Calu3 (cell line): Measurements from ENCODE around the gene DAGLB. TPM values are rescaled to one million over a fixed set of nuclear protein-coding genes. Genes with fewer than 3 reads are reported as not detected.

ENCODE experiments used
- BruUV-seq: library from RNA; stranded (reverse); fragments of 400-500 nt; replicated peaks from 2 replicates; lab custom pipeline; 2021; lab: Mats Ljungman, UMichigan
- CTCF ChIA-PET: fragments of 300-600 bp; sonication (Branson Sonifier 250); formaldehyde crosslinking; loops from one replicate; lab custom pipeline; 2022; ENCODE audit warnings: antibody characterized with exemption; lab: Charles Lee
- DNase-seq: peaks from one replicate; pipeline ENCODE4 v3.0.0; 2022
- H3K27ac Mint-ChIP-seq: one replicate; pipeline ENCODE4 v1.8.0; 2022; ENCODE audit warnings: mixed read lengths; ENCODE audit not compliant: unreplicated experiment
- H3K27me3 Mint-ChIP-seq: one replicate; pipeline ENCODE4 v1.8.0; 2022; ENCODE audit warnings: mixed read lengths; ENCODE audit not compliant: unreplicated experiment
- H3K36me3 Mint-ChIP-seq: one replicate; pipeline ENCODE4 v1.8.0; 2022; ENCODE audit warnings: mild to moderate bottlenecking, moderate library complexity, mixed read lengths; ENCODE audit not compliant: insufficient read depth, unreplicated experiment
- H3K4me1 Mint-ChIP-seq: one replicate; pipeline ENCODE4 v1.8.0; 2022; ENCODE audit warnings: mild to moderate bottlenecking, low read depth, mixed read lengths; ENCODE audit not compliant: unreplicated experiment
- H3K4me3 Mint-ChIP-seq: one replicate; pipeline ENCODE4 v1.8.0; 2022; ENCODE audit warnings: mild to moderate bottlenecking, low read depth, moderate library complexity, mixed read lengths; ENCODE audit not compliant: unreplicated experiment
- H3K9me3 Mint-ChIP-seq: one replicate; pipeline ENCODE4 v1.8.0; 2022; ENCODE audit warnings: low read depth, mixed read lengths; ENCODE audit not compliant: unreplicated experiment
- intact Hi-C: fragments of 100-400 bp; cut with micrococcal nuclease; formaldehyde crosslinking; loops from one replicate; pipeline ENCODE4 v1.10.0; 2022; ENCODE audit not compliant: unreplicated experiment
- total RNA-seq: library from RNA; stranded (reverse); gene quantifications from 2 replicates; pipeline ENCODE4 v1.2.3, GENCODE V29; 2022
- TF ChIP-seq, protein P1 (sequence below): fragments of 200-600 bp; IDR thresholded peaks from one replicate; pipeline ENCODE4 v1.8.0; 2022; ENCODE audit warnings: antibody characterized with exemption; ENCODE audit not compliant: unreplicated experiment

The DAGLB gene
- total RNA-seq, 1 experiment from 2014 or later: 36.8 TPM

DNA sequence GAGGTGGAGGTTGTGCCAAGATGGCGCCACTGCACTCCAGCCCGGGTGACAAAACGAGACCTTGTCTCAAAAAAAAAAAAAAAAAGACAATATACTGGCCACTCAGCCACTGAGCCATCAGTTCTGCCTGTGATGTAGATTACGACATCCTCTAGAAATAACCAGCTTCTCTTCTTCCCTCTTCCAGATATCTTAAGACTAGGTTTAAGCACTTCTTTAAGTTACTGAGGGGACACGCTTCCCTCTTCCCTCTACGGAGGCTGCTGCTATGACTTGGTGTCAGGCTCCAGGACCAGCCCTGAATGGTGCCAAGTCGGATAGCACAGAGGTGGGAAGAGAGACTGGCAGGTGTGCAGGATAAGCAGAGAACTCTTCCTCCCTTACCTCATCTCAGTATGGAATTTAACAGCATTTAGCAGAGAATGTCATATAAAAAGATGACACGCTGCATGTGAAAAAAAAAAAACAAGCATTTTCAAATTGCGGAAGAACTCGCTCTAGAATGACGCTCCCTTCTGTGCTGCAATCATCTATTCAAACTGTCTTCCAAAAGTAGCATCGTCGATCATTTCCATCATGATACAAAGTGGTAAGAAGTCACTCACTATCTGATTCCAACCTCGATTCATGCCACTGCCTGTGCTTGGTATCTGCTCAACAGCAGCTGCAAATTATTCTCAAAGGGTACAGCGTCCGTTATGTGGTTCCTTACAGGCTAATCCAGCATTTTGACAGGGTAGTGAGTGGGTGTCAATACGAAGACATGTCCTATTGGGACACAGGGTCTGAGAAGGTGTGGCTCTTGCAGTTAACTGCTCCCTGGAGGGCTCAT is 13.8 kb downstream of the DAGLB start:
- TF ChIP-seq, protein P1, sequence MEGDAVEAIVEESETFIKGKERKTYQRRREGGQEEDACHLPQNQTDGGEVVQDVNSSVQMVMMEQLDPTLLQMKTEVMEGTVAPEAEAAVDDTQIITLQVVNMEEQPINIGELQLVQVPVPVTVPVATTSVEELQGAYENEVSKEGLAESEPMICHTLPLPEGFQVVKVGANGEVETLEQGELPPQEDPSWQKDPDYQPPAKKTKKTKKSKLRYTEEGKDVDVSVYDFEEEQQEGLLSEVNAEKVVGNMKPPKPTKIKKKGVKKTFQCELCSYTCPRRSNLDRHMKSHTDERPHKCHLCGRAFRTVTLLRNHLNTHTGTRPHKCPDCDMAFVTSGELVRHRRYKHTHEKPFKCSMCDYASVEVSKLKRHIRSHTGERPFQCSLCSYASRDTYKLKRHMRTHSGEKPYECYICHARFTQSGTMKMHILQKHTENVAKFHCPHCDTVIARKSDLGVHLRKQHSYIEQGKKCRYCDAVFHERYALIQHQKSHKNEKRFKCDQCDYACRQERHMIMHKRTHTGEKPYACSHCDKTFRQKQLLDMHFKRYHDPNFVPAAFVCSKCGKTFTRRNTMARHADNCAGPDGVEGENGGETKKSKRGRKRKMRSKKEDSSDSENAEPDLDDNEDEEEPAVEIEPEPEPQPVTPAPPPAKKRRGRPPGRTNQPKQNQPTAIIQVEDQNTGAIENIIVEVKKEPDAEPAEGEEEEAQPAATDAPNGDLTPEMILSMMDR: no peak
- no peaks in the 10 kb centered on the region for H3K9me3 Mint-ChIP-seq
- intact Hi-C loops: loop anchor here (10.0 kb wide), 1 partner anchor 579 kb away; no protein-coding TSS in a partner anchor
- CTCF ChIA-PET: no interaction called here
- peaks cover 27% of the 10 kb centered on the region for H3K4me1 Mint-ChIP-seq
- DNase-seq: no peak
- H3K36me3 Mint-ChIP-seq: peaks cover 64% of the 10 kb centered on the region
- no peaks in the 10 kb centered on the region for H3K27me3 Mint-ChIP-seq
- BruUV-seq: no TSS peak
- no peak overlapping the region for H3K4me3 Mint-ChIP-seq
- peak overlapping the region; percentile 25 for H3K27ac Mint-ChIP-seq

DNA sequence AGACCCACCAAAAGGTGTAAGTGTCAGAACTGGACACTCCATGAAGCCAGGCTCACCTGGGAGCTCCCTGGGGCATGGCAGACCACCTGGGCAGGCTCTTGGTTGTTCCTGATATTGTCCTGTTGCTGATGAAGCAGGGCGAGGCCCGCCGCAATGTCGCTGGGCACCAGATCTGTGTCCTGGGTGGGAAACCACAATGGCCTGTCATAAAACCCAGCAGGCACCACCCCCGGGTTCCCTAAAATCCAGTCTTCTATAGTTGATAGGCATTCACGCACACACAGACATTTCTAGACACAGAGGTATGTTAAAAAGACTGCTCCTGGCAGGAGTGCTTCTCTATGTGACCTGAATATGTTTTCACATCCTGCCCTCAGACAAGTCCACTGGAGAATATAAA is 15.0 kb downstream of the DAGLB start:
- CTCF ChIA-PET: no interaction called here
- DNase-seq: no peak
- H3K27me3 Mint-ChIP-seq: no peaks in the 10 kb centered on the region
- peaks cover 67% of the 10 kb centered on the region for H3K36me3 Mint-ChIP-seq
- no peak overlapping the region for H3K4me3 Mint-ChIP-seq
- H3K4me1 Mint-ChIP-seq: peaks cover 27% of the 10 kb centered on the region
- no peak overlapping the region for H3K27ac Mint-ChIP-seq
- H3K9me3 Mint-ChIP-seq: no peaks in the 10 kb centered on the region
- no TSS peak for BruUV-seq
- TF ChIP-seq, protein P1: no peak
- intact Hi-C loops: loop anchor here (10.0 kb wide), 1 partner anchor 578 kb away; no protein-coding TSS in a partner anchor

DNA sequence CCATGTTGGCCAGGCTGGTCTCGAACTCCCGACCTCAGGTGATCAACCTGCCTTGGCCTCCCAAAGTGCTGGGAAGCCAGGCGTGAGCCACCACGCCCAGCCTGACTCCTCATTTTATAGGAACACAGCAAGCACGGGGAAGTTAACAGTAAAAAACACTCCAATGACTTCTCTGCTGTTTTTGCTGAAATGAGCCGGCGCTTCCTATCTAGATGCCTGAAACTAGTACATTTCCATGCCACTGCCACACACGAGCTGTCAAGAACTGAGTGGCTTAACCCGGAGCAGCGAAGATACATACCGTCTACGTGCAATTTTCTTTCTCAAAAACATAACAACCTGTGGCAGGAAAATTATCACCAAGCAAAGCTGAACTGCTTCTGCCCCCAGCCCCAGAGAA is 16.8 kb downstream of the DAGLB start:
- CTCF ChIA-PET: no interaction called here
- BruUV-seq: no TSS peak
- no peaks in the 10 kb centered on the region for H3K27me3 Mint-ChIP-seq
- DNase-seq: no peak
- intact Hi-C loops: loop anchor here (10.0 kb wide), 1 partner anchor 576 kb away; no protein-coding TSS in a partner anchor
- no peaks in the 10 kb centered on the region for H3K9me3 Mint-ChIP-seq
- H3K36me3 Mint-ChIP-seq: peaks cover 79% of the 10 kb centered on the region
- H3K4me3 Mint-ChIP-seq: no peak overlapping the region
- TF ChIP-seq, protein P1: no peak
- H3K27ac Mint-ChIP-seq: no peak overlapping the region
- H3K4me1 Mint-ChIP-seq: peaks cover 17% of the 10 kb centered on the region

DNA sequence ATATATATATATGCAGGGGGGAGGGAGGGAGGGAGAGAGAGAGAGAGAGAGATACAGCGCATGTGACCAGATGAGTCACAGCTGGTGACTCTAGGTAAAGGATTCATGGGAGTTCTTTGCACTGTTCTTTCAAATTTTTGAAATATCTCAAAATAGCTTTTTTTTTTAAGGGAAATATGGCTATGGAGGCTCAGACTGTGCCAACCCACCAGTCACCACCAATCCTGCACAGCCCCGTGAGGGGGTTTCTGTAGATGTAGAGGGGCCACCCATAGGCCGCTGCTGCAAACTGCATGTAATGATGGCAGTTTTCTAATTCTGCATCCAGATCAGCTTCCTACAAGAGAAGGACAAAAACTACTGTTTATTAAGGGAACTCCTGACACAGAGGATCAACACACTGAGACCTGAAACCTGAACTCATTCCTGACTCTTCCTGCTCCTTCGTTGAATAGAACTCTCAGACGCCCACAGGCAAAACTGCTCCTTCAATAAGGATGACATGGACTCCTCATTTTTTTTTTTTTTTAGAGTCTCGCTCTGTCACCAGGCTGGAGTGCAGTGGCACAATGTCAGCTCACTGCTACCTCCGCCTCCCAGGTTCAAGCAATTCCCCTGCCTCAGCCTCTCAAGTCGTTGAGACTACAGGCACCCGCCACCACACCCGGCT is 17.3 kb downstream of the DAGLB start:
- H3K27ac Mint-ChIP-seq: no peak overlapping the region
- no peaks in the 10 kb centered on the region for H3K9me3 Mint-ChIP-seq
- BruUV-seq: no TSS peak
- peaks cover 80% of the 10 kb centered on the region for H3K36me3 Mint-ChIP-seq
- no peak for DNase-seq
- TF ChIP-seq, protein P1: peak; percentile 20
- H3K27me3 Mint-ChIP-seq: no peaks in the 10 kb centered on the region
- CTCF ChIA-PET: interaction anchor here (0.7 kb wide), 1 partner anchor 845 kb away, joined by 3 read pairs; no protein-coding TSS in a partner anchor
- intact Hi-C loops: loop anchor here (10.0 kb wide), 1 partner anchor 576 kb away; no protein-coding TSS in a partner anchor
- peaks cover 12% of the 10 kb centered on the region for H3K4me1 Mint-ChIP-seq
- H3K4me3 Mint-ChIP-seq: no peak overlapping the region
